ENCODE measurements around the gene GLIPR2.
"Not testable (repeated sequence)": the region's sequence is repeated elsewhere in the genome, so short reads cannot be mapped to it uniquely, and the experiment has no call there.

The GLIPR2 gene, protein sequence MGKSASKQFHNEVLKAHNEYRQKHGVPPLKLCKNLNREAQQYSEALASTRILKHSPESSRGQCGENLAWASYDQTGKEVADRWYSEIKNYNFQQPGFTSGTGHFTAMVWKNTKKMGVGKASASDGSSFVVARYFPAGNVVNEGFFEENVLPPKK

DNA sequence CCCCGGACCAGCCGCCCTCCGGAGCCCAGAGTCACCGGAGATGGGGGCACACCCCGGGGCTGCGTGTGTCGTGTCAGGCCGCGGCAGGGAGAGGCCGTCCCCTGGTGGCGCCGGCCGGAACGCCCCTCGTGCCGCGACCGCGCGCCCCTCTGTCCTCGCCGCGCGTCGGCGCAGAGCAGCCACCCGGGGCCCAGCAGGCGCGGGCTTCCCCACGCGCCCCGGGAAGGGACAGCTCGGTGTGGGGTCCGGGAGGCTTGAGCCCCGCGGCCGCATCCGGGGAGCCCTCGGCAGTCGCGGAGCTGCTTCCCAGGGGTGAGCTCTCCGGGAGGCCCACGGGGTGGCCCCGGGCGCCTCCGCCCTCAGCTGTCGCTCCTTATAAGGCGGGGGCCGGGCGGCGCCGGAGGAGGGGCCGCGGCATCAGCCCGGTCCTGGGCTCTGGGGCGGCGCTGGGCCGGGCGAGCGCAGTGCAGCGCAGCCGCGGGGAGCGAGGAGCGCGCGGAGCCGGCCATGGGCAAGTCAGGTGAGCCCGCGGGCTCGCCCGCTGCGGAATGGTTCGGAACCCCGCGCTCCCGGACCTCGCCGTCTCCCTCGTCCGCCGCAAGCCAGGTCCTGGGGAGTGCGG is at the start of gene GLIPR2:
TSS of gene GLIPR2 (plus strand) at position 462 of the 622 bp plus-strand sequence. CDS start at position 508, 46 bp downstream.
- H3K4me3 ChIP-seq (ENCODE audit: low read length), result peak within 1 kb of the TSS; percentile 96
- H3K9ac ChIP-seq (ENCODE audit: low read length), result peak within 1 kb of the TSS; percentile 93
- DNase-seq (ENCODE audit: low read depth), result peak; percentile 91
- H3K9me3 ChIP-seq (ENCODE audit: control insufficient read depth, low read length), result no peaks in the 10 kb centered on the region
- peaks cover 65% of the 10 kb centered on the region for H3K4me1 ChIP-seq (ENCODE audit: control insufficient read depth, insufficient read depth, low read length)
- peaks cover 2% of the 10 kb centered on the region for H3K36me3 ChIP-seq (ENCODE audit: control insufficient read depth, insufficient read depth, low read length, severe bottlenecking)
- no peaks in the 10 kb centered on the region for H3K27me3 ChIP-seq (replicated peaks; ENCODE audit: control insufficient read depth, insufficient read depth, low read length)

DNA sequence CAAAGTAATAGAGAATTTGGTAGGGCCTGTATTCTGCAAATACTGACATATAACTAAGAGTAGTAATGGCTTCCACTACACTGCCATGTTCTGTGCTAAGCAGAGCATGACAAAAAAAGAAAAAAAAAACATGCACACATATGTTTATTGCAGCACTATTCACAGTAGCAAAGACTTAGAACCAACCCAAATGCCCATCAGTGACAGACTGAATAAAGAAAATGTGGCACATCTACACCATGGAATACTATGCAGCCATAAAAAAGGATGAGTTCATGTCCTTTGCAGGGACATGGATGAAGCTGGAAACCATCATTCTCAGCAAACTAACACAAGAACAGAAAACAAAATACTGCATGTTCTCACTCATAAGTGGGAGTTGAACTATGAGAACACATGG is 49.5 kb upstream of the GLIPR2 start:
- peaks cover 48% of the 10 kb centered on the region for H3K36me3 ChIP-seq (ENCODE audit: control insufficient read depth, insufficient read depth, low read length, severe bottlenecking)
- not testable (repeated sequence) for H3K9ac ChIP-seq (ENCODE audit: low read length); H3K4me3 ChIP-seq (ENCODE audit: low read length); H3K27me3 ChIP-seq (replicated peaks; ENCODE audit: control insufficient read depth, insufficient read depth, low read length); DNase-seq (ENCODE audit: low read depth); H3K9me3 ChIP-seq (ENCODE audit: control insufficient read depth, low read length)
- H3K4me1 ChIP-seq (ENCODE audit: control insufficient read depth, insufficient read depth, low read length), result peaks cover 23% of the 10 kb centered on the region

DNA sequence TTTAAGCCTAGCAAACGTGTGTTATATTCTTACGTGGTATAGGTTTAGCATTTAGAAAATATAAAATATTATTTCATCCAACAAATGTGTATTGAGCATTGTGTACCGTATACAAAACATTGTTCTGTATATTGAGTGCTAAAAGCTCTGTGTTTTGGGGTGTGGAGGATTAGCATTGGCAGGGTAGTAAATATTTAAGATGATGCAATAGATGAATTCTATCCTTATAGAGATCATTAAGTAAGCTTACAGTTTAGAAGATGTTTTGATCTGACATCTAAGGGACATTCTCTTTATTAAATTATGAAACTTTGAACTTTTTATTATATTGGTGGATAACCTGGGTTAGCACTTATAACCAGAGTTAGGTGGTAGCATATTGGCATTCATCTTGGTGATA is 48.5 kb upstream of the GLIPR2 start:
- Histone ChIP-seq H3K36me3 (ENCODE audit: control insufficient read depth, insufficient read depth, low read length, severe bottlenecking) (peaks cover 39% of the 10 kb centered on the region), H3K4me3 (ENCODE audit: low read length) (no peak overlapping the region), H3K4me1 (ENCODE audit: control insufficient read depth, insufficient read depth, low read length) (peaks cover 32% of the 10 kb centered on the region), H3K9ac (ENCODE audit: low read length) (no peak overlapping the region), H3K9me3 (ENCODE audit: control insufficient read depth, low read length) (no peaks in the 10 kb centered on the region), H3K27me3 (replicated peaks; ENCODE audit: control insufficient read depth, insufficient read depth, low read length) (no peaks in the 10 kb centered on the region)
- DNase-seq (ENCODE audit: low read depth), result no peak

DNA sequence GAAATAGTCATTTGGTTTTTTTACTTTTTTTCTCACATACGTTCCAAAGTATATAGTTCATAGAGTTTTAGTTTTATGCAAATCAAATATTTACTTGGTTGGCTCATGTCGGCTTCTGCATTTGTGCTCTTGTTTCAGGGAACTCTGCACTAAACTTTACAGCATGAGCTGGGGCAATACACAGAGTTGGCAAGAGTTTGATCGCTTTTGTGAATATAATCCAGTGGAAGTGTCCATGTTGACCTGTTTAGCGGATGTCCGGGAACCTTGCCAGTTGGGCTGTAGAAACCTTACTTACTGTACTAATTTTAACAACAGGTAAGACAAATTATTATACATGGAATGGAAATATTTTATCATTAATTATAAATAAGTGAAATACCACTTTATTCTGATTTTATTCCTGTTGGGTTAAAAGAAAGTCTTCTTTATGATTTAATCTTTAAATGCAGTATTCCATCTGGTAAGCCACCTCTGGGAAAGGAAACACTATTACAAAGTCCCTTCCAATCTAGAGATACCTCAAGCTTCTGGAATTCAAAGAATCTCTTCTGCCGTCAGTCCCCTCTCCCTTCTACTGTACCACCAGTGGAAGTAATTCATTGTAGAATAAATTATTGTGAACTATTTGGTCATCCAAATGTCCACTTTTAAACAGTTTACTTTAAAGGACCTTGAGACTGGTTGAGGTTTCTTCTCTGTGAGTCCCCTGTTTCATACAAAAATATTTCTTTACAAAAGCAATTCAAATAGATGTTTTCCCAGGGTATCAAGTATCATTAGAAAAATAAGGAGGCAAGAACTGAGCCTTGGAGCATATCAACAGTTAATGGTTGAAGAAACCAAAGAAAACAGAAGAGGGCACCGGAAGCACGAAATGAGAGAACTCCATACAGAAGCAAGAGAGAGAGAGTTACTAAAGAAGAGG is 45.2 kb upstream of the GLIPR2 start:
- no peaks in the 10 kb centered on the region for H3K9me3 ChIP-seq (ENCODE audit: control insufficient read depth, low read length)
- H3K4me3 ChIP-seq (ENCODE audit: low read length), result no peak overlapping the region
- H3K9ac ChIP-seq (ENCODE audit: low read length), result peak overlapping the region; percentile 36
- no peaks in the 10 kb centered on the region for H3K27me3 ChIP-seq (replicated peaks; ENCODE audit: control insufficient read depth, insufficient read depth, low read length)
- DNase-seq (ENCODE audit: low read depth), result peak; percentile 62
- H3K4me1 ChIP-seq (ENCODE audit: control insufficient read depth, insufficient read depth, low read length), result peaks cover 40% of the 10 kb centered on the region
- peaks cover 27% of the 10 kb centered on the region for H3K36me3 ChIP-seq (ENCODE audit: control insufficient read depth, insufficient read depth, low read length, severe bottlenecking)

DNA sequence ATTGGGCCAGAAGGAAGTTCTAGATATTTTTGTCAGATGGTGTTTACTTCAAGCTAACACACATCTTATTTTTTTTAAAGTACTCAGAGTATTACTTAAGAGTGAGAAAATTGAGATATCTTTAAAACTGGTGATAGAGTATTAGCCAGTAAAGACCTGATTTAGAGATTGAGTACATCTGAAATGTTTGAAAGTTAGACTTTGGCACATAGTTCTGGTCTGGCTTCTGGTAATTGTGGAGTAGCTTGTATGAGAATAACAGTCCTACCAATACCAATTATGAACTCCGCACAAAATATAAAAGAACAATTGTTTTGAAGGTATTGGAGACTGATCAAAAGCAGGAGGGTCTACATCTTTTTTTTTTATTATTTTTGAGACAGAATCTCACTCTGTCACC is 44.5 kb upstream of the GLIPR2 start:
- H3K9me3 ChIP-seq (ENCODE audit: control insufficient read depth, low read length), result no peaks in the 10 kb centered on the region
- no peaks in the 10 kb centered on the region for H3K27me3 ChIP-seq (replicated peaks; ENCODE audit: control insufficient read depth, insufficient read depth, low read length)
- DNase-seq (ENCODE audit: low read depth), result no peak
- peaks cover 40% of the 10 kb centered on the region for H3K4me1 ChIP-seq (ENCODE audit: control insufficient read depth, insufficient read depth, low read length)
- H3K4me3 ChIP-seq (ENCODE audit: low read length), result no peak overlapping the region
- peaks cover 20% of the 10 kb centered on the region for H3K36me3 ChIP-seq (ENCODE audit: control insufficient read depth, insufficient read depth, low read length, severe bottlenecking)
- peak overlapping the region; percentile 36 for H3K9ac ChIP-seq (ENCODE audit: low read length)

DNA sequence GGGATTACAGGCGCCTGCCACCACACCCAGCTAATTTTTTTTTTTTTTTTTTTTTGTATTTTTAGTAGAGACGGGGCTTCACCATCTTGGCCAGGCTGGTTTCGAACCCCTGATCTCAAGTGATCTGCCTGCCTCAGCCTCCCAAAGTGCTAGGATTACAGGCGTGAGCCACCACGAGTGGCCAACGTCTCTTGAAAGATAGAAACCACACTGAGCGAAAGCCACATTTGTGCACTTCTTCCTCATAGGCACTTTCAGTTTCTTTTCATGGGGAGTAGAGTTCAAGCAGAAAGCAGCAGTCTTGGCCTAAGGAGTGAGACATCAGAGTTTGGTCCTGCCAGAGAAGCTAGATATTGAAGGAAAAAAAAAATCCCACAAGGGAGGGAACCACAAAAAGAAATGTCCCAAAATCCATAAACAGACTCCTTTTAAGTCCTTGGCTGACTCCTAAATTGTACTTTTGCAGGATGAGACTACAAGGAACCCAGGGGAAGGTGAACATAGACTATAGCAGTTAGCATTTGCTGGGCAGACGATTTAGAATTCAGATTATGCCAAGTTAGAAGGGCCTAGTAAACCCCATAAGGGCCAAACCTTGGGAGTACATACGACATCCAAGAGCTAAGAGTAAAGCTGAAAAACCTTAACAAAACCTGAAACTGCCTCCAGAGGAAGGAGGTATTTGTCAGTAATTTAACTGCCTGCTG is 43.9 kb upstream of the GLIPR2 start:
- no peak for DNase-seq (ENCODE audit: low read depth)
- peak overlapping the region; percentile 11 for H3K9ac ChIP-seq (ENCODE audit: low read length)
- no peaks in the 10 kb centered on the region for H3K9me3 ChIP-seq (ENCODE audit: control insufficient read depth, low read length)
- peaks cover 14% of the 10 kb centered on the region for H3K36me3 ChIP-seq (ENCODE audit: control insufficient read depth, insufficient read depth, low read length, severe bottlenecking)
- H3K4me3 ChIP-seq (ENCODE audit: low read length), result no peak overlapping the region
- peaks cover 43% of the 10 kb centered on the region for H3K4me1 ChIP-seq (ENCODE audit: control insufficient read depth, insufficient read depth, low read length)
- H3K27me3 ChIP-seq (replicated peaks; ENCODE audit: control insufficient read depth, insufficient read depth, low read length), result no peaks in the 10 kb centered on the region

DNA sequence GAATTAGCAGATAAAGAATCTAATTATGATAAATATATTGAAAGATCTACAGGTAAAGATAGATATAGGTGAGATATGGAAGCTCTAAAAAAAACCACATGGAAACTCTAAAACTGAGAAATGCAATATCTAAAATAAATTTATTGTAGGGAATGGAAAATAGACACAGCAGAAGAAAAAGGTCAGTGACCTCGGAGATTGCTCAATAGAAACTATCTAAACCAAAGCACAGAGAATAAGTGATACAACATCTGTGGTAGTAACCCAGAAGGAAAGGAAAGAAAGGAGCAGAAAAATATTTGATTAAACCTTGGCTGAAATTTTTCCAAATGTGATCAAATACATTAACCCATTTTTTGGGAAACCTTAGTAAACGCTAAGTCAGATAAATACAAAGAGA is 43.1 kb upstream of the GLIPR2 start:
- no peak for DNase-seq (ENCODE audit: low read depth)
- Histone ChIP-seq H3K36me3 (ENCODE audit: control insufficient read depth, insufficient read depth, low read length, severe bottlenecking) (peaks cover 10% of the 10 kb centered on the region), H3K4me3 (ENCODE audit: low read length) (no peak overlapping the region), H3K9ac (ENCODE audit: low read length) (peak overlapping the region; percentile 11), H3K4me1 (ENCODE audit: control insufficient read depth, insufficient read depth, low read length) (peaks cover 46% of the 10 kb centered on the region), H3K27me3 (replicated peaks; ENCODE audit: control insufficient read depth, insufficient read depth, low read length) (no peaks in the 10 kb centered on the region), H3K9me3 (ENCODE audit: control insufficient read depth, low read length) (no peaks in the 10 kb centered on the region)

DNA sequence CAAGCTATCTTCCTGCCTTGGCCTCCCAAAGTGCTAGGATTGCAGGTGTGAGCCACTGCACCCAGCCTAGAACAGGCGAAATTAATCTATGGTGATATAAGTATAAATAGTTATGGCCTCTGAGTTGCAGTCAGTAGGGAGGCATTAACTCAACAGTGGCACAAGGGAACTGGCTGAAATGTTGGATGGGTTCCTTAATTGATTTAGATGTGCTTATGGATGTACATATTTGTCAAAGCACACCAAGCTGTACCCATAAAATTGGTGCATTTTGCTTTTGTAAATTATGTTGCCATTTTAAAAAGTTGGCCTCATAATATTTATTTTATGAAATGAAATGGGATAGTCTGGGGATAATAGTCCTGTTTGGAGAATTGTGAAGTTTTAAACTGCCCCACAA is 36.8 kb upstream of the GLIPR2 start:
- Histone ChIP-seq H3K9me3 (ENCODE audit: control insufficient read depth, low read length) (no peaks in the 10 kb centered on the region), H3K4me1 (ENCODE audit: control insufficient read depth, insufficient read depth, low read length) (peaks cover 39% of the 10 kb centered on the region), H3K27me3 (replicated peaks; ENCODE audit: control insufficient read depth, insufficient read depth, low read length) (no peaks in the 10 kb centered on the region), H3K36me3 (ENCODE audit: control insufficient read depth, insufficient read depth, low read length, severe bottlenecking) (no peaks in the 10 kb centered on the region), H3K4me3 (ENCODE audit: low read length) (no peak overlapping the region), H3K9ac (ENCODE audit: low read length) (no peak overlapping the region)
- DNase-seq (ENCODE audit: low read depth), result no peak

DNA sequence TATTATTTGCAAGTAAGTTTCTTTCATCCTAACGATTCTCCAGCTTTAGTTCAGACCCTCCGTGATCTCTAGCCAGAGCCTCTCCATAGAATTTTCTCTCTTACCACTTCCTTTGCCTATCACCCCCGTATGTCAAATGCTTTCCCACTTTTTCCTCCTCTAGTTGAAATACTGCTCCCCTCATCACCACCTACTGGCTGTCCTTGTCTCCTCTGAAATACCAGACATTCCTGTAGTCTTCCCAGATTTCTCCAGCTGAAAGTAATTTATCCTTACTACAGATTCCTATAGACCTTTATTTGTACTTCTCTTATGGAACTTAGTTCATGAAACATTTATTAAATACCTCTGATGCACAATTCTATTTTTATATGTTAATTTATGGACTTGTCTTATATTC is 36.0 kb upstream of the GLIPR2 start:
- peak; percentile 52 for DNase-seq (ENCODE audit: low read depth)
- H3K36me3 ChIP-seq (ENCODE audit: control insufficient read depth, insufficient read depth, low read length, severe bottlenecking), result peaks cover 7% of the 10 kb centered on the region

DNA sequence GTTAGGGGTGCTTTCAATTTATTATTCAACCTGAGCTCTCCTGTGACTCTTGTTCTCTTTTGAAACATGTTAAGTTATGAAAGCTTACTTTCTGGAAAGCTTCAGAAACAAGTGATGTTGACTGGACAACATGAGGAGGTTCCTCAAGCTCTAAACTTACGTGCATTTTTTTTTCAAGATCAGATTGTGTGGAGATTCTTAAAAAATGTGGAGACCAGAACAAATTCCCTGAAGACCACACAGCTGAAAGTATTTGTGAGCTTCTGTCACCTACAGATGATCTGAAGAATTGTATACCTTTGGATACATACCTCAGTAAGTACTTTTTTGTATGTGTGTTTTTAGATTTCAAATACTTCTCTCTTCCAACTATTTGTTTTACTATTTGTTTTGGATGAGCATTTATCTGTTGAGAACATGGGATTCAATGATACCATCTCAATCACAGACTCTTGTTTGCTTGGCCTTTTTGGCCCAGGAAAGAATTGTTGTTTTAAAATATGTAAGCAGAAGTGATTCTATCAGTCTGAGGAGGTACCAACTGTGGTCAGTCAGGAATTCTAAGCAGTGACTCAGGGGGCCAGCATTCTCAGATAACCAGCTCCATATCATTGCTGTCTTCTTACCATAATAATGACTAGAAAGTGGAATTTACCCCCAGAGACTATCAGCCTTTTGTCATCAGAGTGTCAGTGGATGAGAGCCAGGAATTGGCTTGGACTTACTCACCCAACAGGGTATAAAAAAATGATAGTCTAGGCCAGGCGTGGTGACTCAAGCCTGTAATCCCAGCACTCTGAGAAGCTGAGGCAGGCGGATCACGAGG is 34.4 kb upstream of the GLIPR2 start:
- Histone ChIP-seq H3K4me1 (ENCODE audit: control insufficient read depth, insufficient read depth, low read length) (peaks cover 42% of the 10 kb centered on the region), H3K9ac (ENCODE audit: low read length) (peak overlapping the region; percentile 57), H3K36me3 (ENCODE audit: control insufficient read depth, insufficient read depth, low read length, severe bottlenecking) (peaks cover 9% of the 10 kb centered on the region), H3K9me3 (ENCODE audit: control insufficient read depth, low read length) (no peaks in the 10 kb centered on the region), H3K4me3 (ENCODE audit: low read length) (no peak overlapping the region), H3K27me3 (replicated peaks; ENCODE audit: control insufficient read depth, insufficient read depth, low read length) (no peaks in the 10 kb centered on the region)
- DNase-seq (ENCODE audit: low read depth), result peak; percentile 90

More for the DNA sequence above, 36.0 kb upstream of the GLIPR2 start:
- Histone ChIP-seq H3K4me1 (ENCODE audit: control insufficient read depth, insufficient read depth, low read length) (peaks cover 42% of the 10 kb centered on the region), H3K9me3 (ENCODE audit: control insufficient read depth, low read length) (no peaks in the 10 kb centered on the region), H3K9ac (ENCODE audit: low read length) (peak overlapping the region; percentile 40), H3K27me3 (replicated peaks; ENCODE audit: control insufficient read depth, insufficient read depth, low read length) (no peaks in the 10 kb centered on the region), H3K4me3 (ENCODE audit: low read length) (no peak overlapping the region)
